Cardiac muscle cell (in vitro differentiated cells and primary cell): ENCODE measurements around the gene THG1L. TPM values are rescaled to one million over a fixed set of nuclear protein-coding genes. Genes with fewer than 3 reads are reported as not detected.
"Not testable (repeated sequence)": the region's sequence is repeated elsewhere in the genome, so short reads cannot be mapped to it uniquely, and the experiment has no call there.

Experiments used
- DNase-seq, 2 donors: peaks; one replicate each; pipeline versions ENCODE4 v3.0.0 to v3.0.0-alpha.2; 2010 to 2017; ENCODE audit warnings: low read depth in 1 of 2, low spot score in 1 of 2
- H3K27ac ChIP-seq: fragments of 200-600 bp; sonication (generic); 2 replicates; pipeline ENCODE4 v1.5.1; 2016
- H3K27me3 ChIP-seq: fragments of 200-600 bp; sonication (generic); 2 replicates; pipeline ENCODE4 v1.6.0; 2016; ENCODE audit warnings: control low read depth
- H3K36me3 ChIP-seq: fragments of 200-600 bp; sonication (generic); 2 replicates; pipeline ENCODE4 v1.5.1; 2016; ENCODE audit warnings: control low read depth
- H3K4me1 ChIP-seq: fragments of 200-600 bp; sonication (generic); 2 replicates; pipeline ENCODE4 v1.8.1; 2017; ENCODE audit warnings: low read depth, mild to moderate bottlenecking, mixed run types
- H3K4me3 ChIP-seq: fragments of 200-600 bp; sonication (generic); 2 replicates; pipeline ENCODE4 v1.5.1; 2016; ENCODE audit warnings: mild to moderate bottlenecking
- H3K9me3 ChIP-seq: fragments of 200-600 bp; sonication (generic); 2 replicates; pipeline ENCODE4 v1.5.1; 2017; ENCODE audit warnings: low read depth, mild to moderate bottlenecking, control low read depth
- polyA plus RNA-seq: library from polyadenylated mRNA; unstranded; fragments of >200 nt; fragmentation: Nextera tagmentation; extraction: Ambion mirVana; gene quantifications from 2 replicates; pipeline ENCODE4 v1.2.1, GENCODE V29; 2016
- total RNA-seq: library from RNA; depleted of rRNA; stranded (reverse); fragments of >200 nt; gene quantifications from 2 replicates; pipeline ENCODE4 v1.2.3, GENCODE V29; 2016
- TF ChIP-seq, protein P1 (sequence below): IDR thresholded peaks from 2 replicates; pipeline ENCODE4 v1.5.1; 2012; ENCODE audit warnings: low read depth, mild to moderate bottlenecking, low read length

THG1L gene
- total RNA-seq, result 10.0 and 10.4 TPM in 2 replicates
- 6.1 and 9.4 TPM in 2 replicates for polyA plus RNA-seq

- Histone ChIP-seq H3K9me3 (no peaks in the 10 kb centered on the region), H3K36me3 (no peaks in the 10 kb centered on the region), H3K4me3 (peak within 1 kb of the TSS; percentile 58), H3K27ac (peak within 1 kb of the TSS; percentile 85), H3K4me1 (no peaks in the 10 kb centered on the region), H3K27me3 (no peaks in the 10 kb centered on the region)
- TF ChIP-seq, protein P1, sequence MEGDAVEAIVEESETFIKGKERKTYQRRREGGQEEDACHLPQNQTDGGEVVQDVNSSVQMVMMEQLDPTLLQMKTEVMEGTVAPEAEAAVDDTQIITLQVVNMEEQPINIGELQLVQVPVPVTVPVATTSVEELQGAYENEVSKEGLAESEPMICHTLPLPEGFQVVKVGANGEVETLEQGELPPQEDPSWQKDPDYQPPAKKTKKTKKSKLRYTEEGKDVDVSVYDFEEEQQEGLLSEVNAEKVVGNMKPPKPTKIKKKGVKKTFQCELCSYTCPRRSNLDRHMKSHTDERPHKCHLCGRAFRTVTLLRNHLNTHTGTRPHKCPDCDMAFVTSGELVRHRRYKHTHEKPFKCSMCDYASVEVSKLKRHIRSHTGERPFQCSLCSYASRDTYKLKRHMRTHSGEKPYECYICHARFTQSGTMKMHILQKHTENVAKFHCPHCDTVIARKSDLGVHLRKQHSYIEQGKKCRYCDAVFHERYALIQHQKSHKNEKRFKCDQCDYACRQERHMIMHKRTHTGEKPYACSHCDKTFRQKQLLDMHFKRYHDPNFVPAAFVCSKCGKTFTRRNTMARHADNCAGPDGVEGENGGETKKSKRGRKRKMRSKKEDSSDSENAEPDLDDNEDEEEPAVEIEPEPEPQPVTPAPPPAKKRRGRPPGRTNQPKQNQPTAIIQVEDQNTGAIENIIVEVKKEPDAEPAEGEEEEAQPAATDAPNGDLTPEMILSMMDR, result no peak
- DNase-seq, result peak; percentile 98 to 99
These were observed at the start of gene THG1L for GRCh38 chr5:157731272-157732129. TSS of gene THG1L (plus strand) at chr5:157731420. CDS start at chr5:157731441, 21 bp downstream.

- Histone ChIP-seq H3K9me3 (no peaks in the 10 kb centered on the region), H3K4me1 (no peaks in the 10 kb centered on the region), H3K27ac (no peak overlapping the region), H3K36me3 (no peaks in the 10 kb centered on the region), H3K4me3 (no peak overlapping the region), H3K27me3 (no peaks in the 10 kb centered on the region)
- DNase-seq, result no peak
- TF ChIP-seq, protein P1, result no peak
These were observed 49.0 kb upstream of the THG1L start for GRCh38 chr5:157682257-157682656.

DNA sequence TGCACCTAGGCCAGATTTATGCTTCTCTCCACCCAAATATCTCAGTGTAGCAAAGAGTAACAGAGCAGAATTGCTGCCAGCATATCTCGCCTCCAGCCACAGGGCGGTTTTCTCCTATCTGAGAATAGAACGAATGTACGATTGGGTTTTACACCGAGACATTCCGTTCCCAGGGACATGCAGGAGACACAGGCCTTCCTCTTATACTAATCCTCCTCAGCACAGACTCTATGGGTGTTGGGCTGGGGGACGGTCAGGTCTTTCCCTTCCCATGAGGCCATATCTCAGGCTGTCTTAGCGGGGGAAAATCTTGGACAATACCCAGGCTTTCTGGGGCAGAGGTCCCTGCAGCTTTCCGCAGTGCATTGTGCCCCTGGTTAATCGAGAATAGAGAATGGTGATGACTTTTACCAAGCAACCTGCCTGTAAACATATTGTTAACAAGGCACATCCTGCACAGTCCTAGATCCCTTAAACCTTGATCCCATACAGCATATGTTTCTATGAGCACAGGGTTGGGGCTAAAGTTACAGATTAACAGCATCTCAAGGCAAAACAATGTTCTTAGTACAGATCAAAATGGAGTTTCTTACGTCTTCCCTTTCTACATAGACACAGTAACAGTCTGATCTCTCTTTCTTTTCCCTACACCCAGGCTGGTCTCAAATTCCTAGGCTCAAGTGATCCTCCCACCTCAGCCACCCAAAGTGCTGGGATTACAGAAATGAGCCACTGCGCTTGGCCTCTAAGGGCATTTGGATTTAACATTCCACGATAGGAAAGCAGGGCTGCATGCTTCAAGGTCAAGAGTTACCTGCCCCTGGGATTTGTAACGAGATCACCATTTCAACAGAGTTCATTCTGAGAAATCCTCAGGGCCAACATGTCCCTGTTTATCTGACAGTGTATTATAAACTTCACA, 44.7 kb upstream of the THG1L start:
- not testable (repeated sequence) for H3K4me1 ChIP-seq, H3K4me3 ChIP-seq, H3K36me3 ChIP-seq, H3K27ac ChIP-seq, H3K9me3 ChIP-seq, H3K27me3 ChIP-seq
- peak in 1 of 2 donors; percentile 35 for DNase-seq

GRCh38 chr5:157687198-157687554, 44.0 kb upstream of the THG1L start:
- TF ChIP-seq, protein P1, result no peak
- Histone ChIP-seq H3K27ac (no peak overlapping the region), H3K36me3 (no peaks in the 10 kb centered on the region), H3K9me3 (no peaks in the 10 kb centered on the region), H3K4me3 (no peak overlapping the region), H3K4me1 (no peaks in the 10 kb centered on the region), H3K27me3 (no peaks in the 10 kb centered on the region)
- no peak for DNase-seq

DNA sequence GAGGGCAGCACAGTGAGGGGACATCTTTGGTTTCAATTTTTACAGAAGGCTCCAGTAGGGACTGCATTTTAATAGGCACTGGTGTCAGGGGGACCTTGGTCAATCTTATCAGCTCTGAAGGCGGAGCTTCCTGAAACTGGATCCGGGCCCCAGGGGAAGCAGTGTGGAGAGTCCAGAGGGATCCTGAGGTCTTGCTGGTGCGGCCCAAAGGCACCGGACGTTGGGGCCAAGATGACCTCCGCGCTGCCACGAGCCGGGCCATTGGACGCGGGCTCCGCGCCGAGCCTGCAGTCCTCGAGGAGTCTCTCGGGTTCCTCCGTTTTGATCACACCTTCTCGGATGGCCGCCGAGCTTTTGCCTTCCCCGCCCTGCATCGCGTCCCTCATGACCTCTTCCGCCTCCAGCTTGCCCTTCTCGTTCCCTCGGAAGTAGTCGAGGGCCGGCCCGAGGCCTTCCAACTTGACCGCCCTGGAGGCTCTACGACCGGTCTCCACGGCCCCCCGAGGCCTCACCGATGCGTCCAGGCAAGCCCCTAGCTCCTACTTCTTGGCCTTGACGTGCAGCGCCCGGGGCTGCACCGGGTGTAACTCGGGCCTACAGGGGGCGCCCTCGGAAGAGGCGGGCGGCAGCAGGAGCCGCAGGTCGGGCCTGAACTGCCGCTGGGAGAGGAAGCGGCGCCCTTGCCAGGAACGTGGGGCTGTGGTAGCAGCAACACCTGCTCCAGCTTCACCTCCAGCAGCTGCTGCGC, 41.1 kb upstream of the THG1L start:
- TF ChIP-seq, protein P1, result peak; percentile 45
- no peak overlapping the region for H3K27ac ChIP-seq
- no peaks in the 10 kb centered on the region for H3K9me3 ChIP-seq
- no peaks in the 10 kb centered on the region for H3K4me1 ChIP-seq
- H3K36me3 ChIP-seq, result no peaks in the 10 kb centered on the region
- peak in 1 of 2 donors; percentile 39 for DNase-seq
- no peak overlapping the region for H3K4me3 ChIP-seq
- no peaks in the 10 kb centered on the region for H3K27me3 ChIP-seq
